Erythroblast (primary cell): ENCODE measurements around the gene CAMK4.

Source experiments
- DNase-seq, 2 experiments: peaks; one replicate each; lab custom pipeline; 2025; lab: John Stamatoyannopoulos, UW
- GATA1 ChIP-seq: IDR thresholded peaks from 2 replicates; pipeline ENCODE4 v1.6.1; 2011; ENCODE audit warnings: low read depth, mild to moderate bottlenecking, control low read depth, low read length, moderate library complexity
- POLR2A ChIP-seq: IDR thresholded peaks from 2 replicates; pipeline ENCODE4 v1.6.1; 2011; ENCODE audit warnings: mild to moderate bottlenecking, low read length

The CAMK4 gene

DNA sequence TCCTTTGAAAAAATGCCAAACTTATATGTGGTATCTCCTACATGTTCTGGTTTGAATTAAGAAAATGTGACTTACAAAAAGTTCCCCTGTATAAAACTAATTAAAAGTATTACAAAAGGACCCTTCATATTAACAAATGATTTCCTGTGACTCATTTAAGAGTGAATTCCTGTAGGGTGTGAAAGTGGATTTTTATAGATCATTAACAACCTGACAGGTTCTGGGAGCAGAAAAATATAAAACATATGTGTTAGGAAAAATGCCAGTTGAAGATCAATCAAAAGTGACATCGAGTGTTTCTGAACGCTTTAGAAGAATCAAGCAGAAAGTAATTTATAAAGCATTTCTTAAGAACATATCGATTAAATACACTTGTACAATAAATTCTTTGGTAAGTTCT lies 35.5 kb downstream of the CAMK4 start:
- DNase-seq = no peak

DNA sequence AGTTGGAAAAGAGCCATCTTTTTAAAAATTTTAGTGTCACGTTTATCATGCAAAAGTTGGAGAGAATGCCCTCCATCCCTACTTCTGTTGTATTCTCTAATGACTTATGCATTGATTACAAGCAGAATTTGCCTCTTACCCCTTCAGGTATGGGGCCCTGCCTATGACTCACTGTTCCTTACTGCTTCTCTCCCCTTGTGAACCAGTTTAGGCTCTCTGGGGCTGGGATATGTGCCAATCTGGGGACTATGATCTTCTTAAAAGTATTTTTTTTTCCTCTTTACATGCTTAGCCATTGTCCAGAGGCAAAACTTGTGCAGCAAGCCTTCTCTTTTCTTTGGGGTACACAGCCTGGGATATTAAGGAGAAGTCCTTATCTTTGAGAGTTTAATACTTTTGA lies 37.4 kb downstream of the CAMK4 start:
- TF ChIP-seq POLR2A (no peak), GATA1 (no peak)
- DNase-seq = no peak

More for the DNA sequence above, 35.5 kb downstream of the CAMK4 start:
- TF ChIP-seq POLR2A (no peak), GATA1 (no peak)

DNA sequence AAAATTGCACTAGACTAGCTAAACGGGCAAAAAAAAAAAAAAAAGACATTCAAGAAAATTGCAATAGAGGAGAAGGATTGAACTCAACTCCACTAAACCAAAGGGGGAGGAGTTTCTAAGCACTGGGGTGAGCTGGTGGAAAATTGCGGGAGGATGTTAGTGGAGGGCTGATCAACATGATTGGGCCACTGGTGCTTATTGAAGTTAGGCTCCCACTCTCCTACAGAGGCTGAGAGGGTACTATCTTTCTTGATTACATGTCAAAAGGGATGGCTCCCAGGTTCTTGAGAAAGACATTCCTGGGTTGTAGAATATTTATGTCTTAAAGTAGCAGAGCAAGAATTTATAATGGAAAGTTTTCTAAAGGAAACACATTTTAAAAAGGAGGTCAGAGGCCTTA lies 38.0 kb downstream of the CAMK4 start:
- no peak for DNase-seq
- no peak for TF ChIP-seq POLR2A
- no peak for TF ChIP-seq GATA1

DNA sequence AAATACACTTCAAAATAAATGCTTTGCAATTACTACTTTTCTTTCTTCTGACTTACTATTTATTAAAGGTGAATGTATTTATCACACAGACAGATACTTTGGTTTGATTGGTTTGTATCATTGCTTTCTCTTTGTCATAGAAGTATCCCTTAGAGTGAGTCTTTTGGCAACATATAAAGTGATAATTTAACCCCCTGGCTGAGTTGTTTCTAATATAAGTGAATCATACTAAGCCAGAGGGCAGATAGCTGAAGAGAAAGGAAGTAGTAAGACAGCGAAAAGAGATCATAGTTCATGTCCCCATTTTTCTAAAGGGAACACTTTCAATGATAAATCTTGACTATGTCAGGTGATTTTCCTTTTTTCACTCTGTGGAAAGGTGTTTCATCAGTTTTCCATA lies 38.6 kb downstream of the CAMK4 start:
- DNase-seq = no peak
- TF ChIP-seq POLR2A = no peak
- no peak for TF ChIP-seq GATA1

DNA sequence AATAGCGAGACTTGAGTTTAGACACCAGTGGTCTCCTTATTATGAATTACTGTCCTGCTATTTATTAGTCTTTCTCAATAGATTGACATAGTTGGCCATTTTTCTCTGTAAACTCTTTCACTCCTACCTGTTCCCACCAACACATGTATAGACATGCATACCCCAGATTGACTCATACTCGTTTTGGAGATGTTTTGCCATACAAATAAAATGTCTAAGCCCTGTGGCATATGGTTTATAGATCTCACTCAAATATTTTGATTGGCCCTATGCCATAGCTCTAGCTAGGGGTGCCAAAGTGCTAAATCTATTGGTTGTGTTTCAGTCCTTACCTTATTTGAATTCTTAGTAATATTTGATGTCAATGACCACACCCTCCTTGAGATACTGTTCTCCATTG lies 42.3 kb downstream of the CAMK4 start:
- no peak for TF ChIP-seq POLR2A
- TF ChIP-seq GATA1 = no peak
- DNase-seq = no peak

DNA sequence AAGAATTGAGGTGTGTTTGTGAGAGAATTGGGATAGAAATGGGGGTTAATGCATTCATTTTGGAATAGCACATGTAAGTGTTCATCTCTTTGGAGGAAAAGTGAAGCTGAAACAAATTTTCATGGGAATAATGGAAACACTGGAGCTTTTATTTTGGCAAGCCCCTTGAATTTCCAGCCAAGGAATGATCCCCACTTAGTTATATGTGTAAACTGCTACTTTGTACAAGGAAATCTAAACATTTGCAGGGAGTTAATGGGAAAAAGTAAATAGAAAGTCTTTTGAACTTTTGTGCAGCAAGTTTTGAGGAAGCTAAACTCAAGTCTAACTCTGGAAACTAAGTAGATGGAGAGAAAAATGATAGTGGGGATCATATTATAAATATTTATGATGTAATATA lies 44.1 kb downstream of the CAMK4 start:
- no peak for DNase-seq
- TF ChIP-seq POLR2A = no peak
- no peak for TF ChIP-seq GATA1

DNA sequence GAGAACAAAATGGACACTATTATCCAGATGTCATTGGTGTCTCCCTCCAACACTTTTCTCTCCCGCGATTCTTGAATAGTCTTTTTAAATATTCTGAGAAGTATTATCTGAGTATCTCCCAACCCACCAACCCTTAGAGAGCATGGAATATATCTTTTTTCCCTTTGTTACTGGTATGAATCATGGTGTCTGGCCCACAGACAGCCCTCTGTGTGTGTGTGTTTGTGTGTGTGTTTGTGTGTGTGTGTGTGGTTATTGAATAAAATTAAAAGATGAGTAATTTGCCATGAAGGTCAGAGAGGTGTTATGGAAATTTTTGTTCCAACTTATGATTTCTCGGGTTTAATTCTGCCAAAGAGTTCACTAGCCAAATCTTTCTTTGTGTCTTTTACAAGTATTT lies 47.7 kb downstream of the CAMK4 start:
- TF ChIP-seq POLR2A (no peak), GATA1 (no peak)
- no peak for DNase-seq

DNA sequence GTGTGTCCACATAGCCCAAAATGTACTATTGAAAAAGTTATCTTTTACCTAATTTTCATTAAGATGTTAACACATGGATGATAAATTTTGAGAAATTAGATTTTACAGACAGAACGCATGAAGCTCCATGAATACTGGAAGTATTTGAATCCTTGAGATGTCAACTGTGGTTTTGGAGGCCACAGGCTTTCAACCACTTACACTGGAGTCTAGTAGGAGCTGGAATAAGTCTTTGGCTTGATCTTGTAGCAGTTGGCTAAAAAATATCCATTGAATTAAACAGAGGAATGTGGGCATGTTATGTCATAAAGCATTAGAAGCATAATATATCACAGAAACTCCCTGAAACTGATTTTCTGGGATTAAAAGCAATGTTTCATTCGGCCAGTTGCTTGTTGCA lies 52.9 kb downstream of the CAMK4 start:
- TF ChIP-seq GATA1 = no peak
- no peak for TF ChIP-seq POLR2A
- no peak for DNase-seq

DNA sequence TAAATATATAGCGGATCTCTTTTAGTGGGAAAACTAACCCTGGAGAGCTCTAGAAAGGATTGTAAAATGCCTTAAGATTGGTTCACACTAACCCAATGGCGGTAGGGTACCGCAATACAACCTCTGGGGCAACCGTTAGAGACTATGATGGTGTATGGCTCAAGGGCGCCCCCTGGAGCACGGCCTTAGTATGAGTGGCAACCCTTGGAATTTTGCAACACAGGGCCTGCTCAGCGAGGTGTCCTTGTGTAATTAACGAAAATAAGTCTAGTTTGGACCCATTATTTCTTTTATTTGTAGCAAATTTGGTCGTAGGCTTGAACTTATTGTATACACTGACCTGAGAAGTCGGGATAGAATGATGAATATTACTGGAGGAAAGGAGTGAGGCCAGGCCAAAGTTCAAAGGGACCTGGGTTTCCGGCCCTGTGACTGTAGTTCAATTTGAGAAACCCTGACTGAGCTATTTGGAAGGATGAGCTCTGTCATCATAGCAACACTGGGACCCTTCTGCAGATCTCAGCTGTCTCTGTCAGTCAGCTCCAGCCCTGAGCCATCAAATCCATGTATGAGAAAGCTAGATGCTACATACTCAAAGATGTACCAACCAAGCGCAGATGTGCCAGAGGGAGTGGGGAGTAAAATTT lies 54.8 kb downstream of the CAMK4 start:
- TF ChIP-seq GATA1 (no peak), POLR2A (no peak)
- peak; percentile 60 to 82 for DNase-seq

DNA sequence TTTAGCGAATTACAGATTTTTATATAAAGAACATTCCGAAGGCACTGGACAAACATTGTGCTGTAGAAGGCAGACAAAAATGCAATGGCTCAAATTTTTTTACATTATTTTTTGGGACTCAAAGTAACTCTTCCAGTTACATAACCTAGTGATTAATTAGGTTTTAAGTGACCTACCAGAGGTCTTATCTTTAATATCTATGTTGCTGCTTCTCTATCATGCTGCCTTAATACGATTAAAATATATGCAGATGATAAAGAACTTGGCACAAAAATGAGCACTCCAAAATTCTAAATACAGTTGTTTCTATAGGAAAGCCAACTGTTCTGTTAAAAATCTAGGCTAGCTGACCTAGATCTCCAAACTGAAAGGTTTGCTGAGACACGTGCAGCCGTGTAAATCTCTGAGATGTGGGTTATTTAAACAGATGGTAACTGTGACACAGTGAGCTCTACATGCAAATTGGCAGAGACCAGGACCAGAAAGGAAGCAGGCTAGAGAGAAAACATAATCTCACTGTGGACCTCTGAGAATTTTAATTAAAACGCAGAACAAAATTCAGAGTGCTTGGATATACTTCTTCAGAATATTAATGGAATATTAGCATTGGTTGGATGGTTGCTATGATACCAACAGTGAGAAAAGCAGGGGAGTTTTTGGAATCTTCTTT lies 56.2 kb downstream of the CAMK4 start:
- no peak for TF ChIP-seq POLR2A
- TF ChIP-seq GATA1 = no peak
- no peak for DNase-seq

DNA sequence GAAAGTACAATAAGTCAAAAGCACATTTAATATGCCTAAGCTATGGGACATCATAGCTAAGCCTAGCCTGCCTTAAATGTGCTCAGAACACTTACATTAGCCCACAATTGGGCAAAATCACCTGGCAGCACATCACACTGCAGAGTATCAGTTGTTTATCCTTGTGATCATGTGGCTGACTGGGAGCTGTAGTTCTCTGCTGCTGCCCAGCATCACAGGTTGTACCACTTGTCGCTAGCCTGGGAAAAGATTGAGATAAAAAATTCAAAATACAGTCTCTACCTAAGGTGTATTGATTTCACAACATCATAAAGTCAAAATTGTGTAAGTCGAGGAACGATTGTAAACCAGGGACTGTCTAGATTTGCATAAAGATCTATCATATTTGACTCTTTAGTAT lies 58.6 kb downstream of the CAMK4 start:
- TF ChIP-seq GATA1 (no peak), POLR2A (no peak)
- no peak for DNase-seq

DNA sequence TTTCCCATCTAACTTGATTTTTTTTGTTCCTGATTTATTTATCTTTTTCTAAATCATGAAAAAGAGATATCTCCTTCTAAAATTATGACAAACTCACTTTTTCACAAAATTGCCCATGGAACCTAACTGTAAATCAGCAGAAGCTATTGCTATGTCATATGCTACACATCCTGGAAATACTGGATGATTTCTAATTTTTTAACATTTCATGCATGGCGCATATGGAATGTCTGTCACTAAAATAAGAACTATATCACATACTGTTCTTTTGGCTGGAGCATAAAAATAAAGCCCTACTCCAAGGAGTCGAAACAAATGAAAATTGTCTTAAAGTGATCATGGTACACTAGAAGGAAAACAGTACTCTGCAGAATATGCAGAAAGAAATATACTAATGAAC lies 60.6 kb downstream of the CAMK4 start:
- DNase-seq = no peak
- no peak for TF ChIP-seq GATA1
- no peak for TF ChIP-seq POLR2A

DNA sequence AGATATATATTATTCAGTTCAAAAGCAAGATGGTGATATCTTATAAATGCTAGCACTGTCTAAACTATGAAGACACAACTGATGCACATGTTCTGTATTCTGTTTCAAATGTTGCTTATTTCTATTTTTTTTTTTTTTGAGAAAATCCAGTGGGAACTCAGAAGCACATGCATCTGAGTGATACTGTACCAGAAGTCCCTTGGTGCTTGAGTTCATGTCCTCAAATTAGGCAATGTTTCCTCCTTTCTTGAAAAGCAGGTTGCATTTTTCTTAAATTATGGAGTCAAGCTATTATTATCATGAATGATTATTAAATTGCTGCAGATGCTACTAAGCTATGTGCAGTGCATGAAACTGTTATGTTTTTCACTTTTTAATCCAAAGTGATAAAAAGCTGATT lies 70.4 kb downstream of the CAMK4 start:
- DNase-seq = no peak
- TF ChIP-seq GATA1 = no peak
- TF ChIP-seq POLR2A = no peak

DNA sequence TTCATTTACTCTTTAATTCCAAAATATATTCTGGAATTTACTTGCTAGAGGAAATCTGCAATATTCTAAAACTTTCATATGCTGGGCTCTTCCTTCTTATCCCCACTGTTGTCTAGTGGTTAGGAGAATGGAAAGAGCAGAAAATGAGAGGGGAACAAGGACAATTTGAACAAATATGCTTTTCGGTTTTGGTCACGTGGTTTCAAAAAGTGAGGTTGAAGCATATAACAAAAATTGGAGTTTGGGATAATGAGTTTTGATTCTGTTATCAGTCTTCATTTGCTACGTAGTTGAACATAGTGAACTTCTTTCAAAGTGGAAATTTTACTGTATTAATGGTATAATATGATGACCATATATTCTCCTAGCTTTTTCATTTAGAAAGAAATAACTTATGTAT lies 71.5 kb downstream of the CAMK4 start:
- TF ChIP-seq GATA1 = no peak
- no peak for DNase-seq

DNA sequence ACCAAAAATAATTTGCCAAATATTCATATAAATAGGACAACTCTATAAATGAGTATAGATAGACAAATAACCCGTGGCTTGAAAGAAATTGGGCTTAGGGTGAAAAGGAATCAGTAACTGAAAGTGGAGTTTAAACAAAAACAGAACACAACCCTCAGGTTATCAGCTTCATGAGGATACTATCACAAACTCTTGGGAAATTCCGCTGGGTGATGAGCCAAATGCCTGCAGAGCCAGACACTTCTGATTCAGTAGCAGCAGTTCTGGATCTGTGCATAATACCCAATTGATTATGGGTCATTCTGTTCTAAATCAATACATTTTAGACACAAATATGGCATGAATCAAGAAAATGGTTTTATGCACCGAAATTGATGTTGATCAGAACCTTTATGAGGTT lies 72.4 kb downstream of the CAMK4 start:
- no peak for DNase-seq
- TF ChIP-seq GATA1 (no peak), POLR2A (no peak)
